Stimulated activated CD4-positive, alpha-beta T cell treated with anti-CD3 and anti-CD28 coated beads, Interleukin-1b, Interleukin-23, amount 100 ng/mL, for 48 hours (primary cell): ENCODE measurements around the gene SELENOP.
"Not testable (repeated sequence)": the region's sequence is repeated elsewhere in the genome, so short reads cannot be mapped to it uniquely, and the experiment has no call there.

Source experiments
- DNase-seq: peaks from one replicate; pipeline ENCODE4 v3.0.0-alpha.2; 2020

Gene SELENOP

GRCh38 chr5:42811591-42812446, at the start of gene SELENOP:
Gene SELENOP (minus strand): TSS chr5:42811892. CDS start chr5:42808353, 3,539 bp downstream.
- DNase-seq, result no peak

GRCh38 chr5:42858687-42859086, 47.0 kb upstream of the SELENOP start:
- DNase-seq, result no peak

- no peak for DNase-seq
These were observed 46.4 kb upstream of the SELENOP start for GRCh38 chr5:42858031-42858643.

- DNase-seq, result no peak
These were observed 44.1 kb upstream of the SELENOP start for GRCh38 chr5:42855811-42856210.

- no peak for DNase-seq
These were observed 43.7 kb upstream of the SELENOP start for GRCh38 chr5:42855386-42855785.

GRCh38 chr5:42854795-42855194, 43.1 kb upstream of the SELENOP start:
- DNase-seq, result no peak

GRCh38 chr5:42852826-42853225, 41.1 kb upstream of the SELENOP start:
- DNase-seq, result no peak

- DNase-seq, result no peak
These were observed 39.8 kb upstream of the SELENOP start for GRCh38 chr5:42851481-42851880.

GRCh38 chr5:42848545-42848944, 36.9 kb upstream of the SELENOP start:
- no peak for DNase-seq

GRCh38 chr5:42844408-42844807, 32.7 kb upstream of the SELENOP start:
- not testable (repeated sequence) for DNase-seq

GRCh38 chr5:42843675-42844292, 32.1 kb upstream of the SELENOP start:
- DNase-seq, result no peak

- DNase-seq, result no peak
These were observed 31.4 kb upstream of the SELENOP start for GRCh38 chr5:42842921-42843641.

GRCh38 chr5:42840842-42841567, 29.3 kb upstream of the SELENOP start:
- no peak for DNase-seq

GRCh38 chr5:42840269-42840668, 28.6 kb upstream of the SELENOP start:
- no peak for DNase-seq

- DNase-seq, result no peak
These were observed 27.5 kb upstream of the SELENOP start for GRCh38 chr5:42839196-42839595.

- no peak for DNase-seq
These were observed 25.9 kb upstream of the SELENOP start for GRCh38 chr5:42837601-42838000.

GRCh38 chr5:42836070-42836769, 24.5 kb upstream of the SELENOP start:
- DNase-seq, result no peak

GRCh38 chr5:42832060-42832459, 20.4 kb upstream of the SELENOP start:
- DNase-seq, result no peak

- no peak for DNase-seq
These were observed 19.2 kb upstream of the SELENOP start for GRCh38 chr5:42830924-42831323.

GRCh38 chr5:42828671-42829070, 17.0 kb upstream of the SELENOP start:
- no peak for DNase-seq

GRCh38 chr5:42826757-42827515, 15.2 kb upstream of the SELENOP start:
- DNase-seq, result no peak
